ENCODE data around the gene SECISBP2.

SECISBP2 gene

GRCh38 chr9:89358376-89358916 is 40.1 kb downstream of the SECISBP2 start:
- Mint-ChIP-seq H3K36me3 (ENCODE audit: insufficient read depth) (peaks cover 83% of the 10 kb centered on the region), H3K4me3 (no peak overlapping the region)

GRCh38 chr9:89358985-89359384 is 40.7 kb downstream of the SECISBP2 start:
- Mint-ChIP-seq H3K4me1 (ENCODE audit: low read depth in 2 of 2) (peaks cover 3% of the 10 kb centered on the region in 2 donors), H3K9me3 (no peaks in the 10 kb centered on the region), H3K4me3 (no peak overlapping the region), H3K36me3 (ENCODE audit: insufficient read depth) (peaks cover 86% of the 10 kb centered on the region), H3K27ac (peak overlapping the region in 1 of 2 donors; percentile 59), H3K27me3 (no peaks in the 10 kb centered on the region)
- no peak for DNase-seq
- peak; percentile 37 for ATAC-seq (replicated peaks)

More at GRCh38 chr9:89358376-89358916, 40.1 kb downstream of the SECISBP2 start:
- H3K4me1 Mint-ChIP-seq (ENCODE audit: low read depth in 2 of 2), result peaks cover 3% of the 10 kb centered on the region in 2 donors
- H3K27ac Mint-ChIP-seq, result peak overlapping the region in 1 of 2 donors; percentile 59
- DNase-seq (no peak), ATAC-seq (replicated peaks) (no peak)
- H3K27me3 Mint-ChIP-seq, result no peaks in the 10 kb centered on the region
- H3K9me3 Mint-ChIP-seq, result no peaks in the 10 kb centered on the region

GRCh38 chr9:89359751-89360261 is 41.5 kb downstream of the SECISBP2 start:
- no peaks in the 10 kb centered on the region for H3K9me3 Mint-ChIP-seq
- ATAC-seq (replicated peaks), result no peak
- peaks cover 3% of the 10 kb centered on the region in 2 donors for H3K4me1 Mint-ChIP-seq (ENCODE audit: low read depth in 2 of 2)
- DNase-seq, result no peak
- H3K36me3 Mint-ChIP-seq (ENCODE audit: insufficient read depth), result peaks cover 85% of the 10 kb centered on the region
- H3K4me3 Mint-ChIP-seq, result no peak overlapping the region
- H3K27me3 Mint-ChIP-seq, result no peaks in the 10 kb centered on the region
- peak overlapping the region; percentile 59 to 69 for H3K27ac Mint-ChIP-seq

GRCh38 chr9:89360465-89360864 is 42.2 kb downstream of the SECISBP2 start:
- Mint-ChIP-seq H3K27ac (peak overlapping the region; percentile 59 to 69), H3K4me3 (no peak overlapping the region), H3K36me3 (ENCODE audit: insufficient read depth) (peaks cover 80% of the 10 kb centered on the region), H3K4me1 (ENCODE audit: low read depth in 2 of 2) (peaks cover 3% of the 10 kb centered on the region in 2 donors), H3K9me3 (no peaks in the 10 kb centered on the region), H3K27me3 (no peaks in the 10 kb centered on the region)
- ATAC-seq (replicated peaks) (no peak), DNase-seq (no peak)

GRCh38 chr9:89361031-89361430 is 42.7 kb downstream of the SECISBP2 start:
- Mint-ChIP-seq H3K4me1 (ENCODE audit: low read depth in 2 of 2) (peaks cover 3% of the 10 kb centered on the region in 2 donors), H3K36me3 (ENCODE audit: insufficient read depth) (peaks cover 74% of the 10 kb centered on the region), H3K4me3 (no peak overlapping the region), H3K9me3 (no peaks in the 10 kb centered on the region), H3K27ac (peak overlapping the region; percentile 59 to 69), H3K27me3 (no peaks in the 10 kb centered on the region)
- DNase-seq (no peak), ATAC-seq (replicated peaks) (no peak)

- DNase-seq, result no peak
- no peak for ATAC-seq (replicated peaks)
- Mint-ChIP-seq H3K9me3 (no peaks in the 10 kb centered on the region), H3K27ac (peak overlapping the region; percentile 25 to 59), H3K4me3 (no peak overlapping the region), H3K27me3 (no peaks in the 10 kb centered on the region), H3K4me1 (ENCODE audit: low read depth in 2 of 2) (peaks cover 3% of the 10 kb centered on the region in 2 donors), H3K36me3 (ENCODE audit: insufficient read depth) (peaks cover 64% of the 10 kb centered on the region)
Observed at GRCh38 chr9:89361816-89362646, 43.7 kb downstream of the SECISBP2 start.

- H3K36me3 Mint-ChIP-seq (ENCODE audit: insufficient read depth), result peaks cover 57% of the 10 kb centered on the region
- no peak for ATAC-seq (replicated peaks)
Observed at GRCh38 chr9:89362647-89363310, 44.5 kb downstream of the SECISBP2 start.

GRCh38 chr9:89363311-89363670 is 45.0 kb downstream of the SECISBP2 start:
- Mint-ChIP-seq H3K4me1 (ENCODE audit: low read depth in 2 of 2) (peaks cover 5 to 7% of the 10 kb centered on the region in 2 donors), H3K27me3 (no peaks in the 10 kb centered on the region), H3K27ac (peak overlapping the region in 1 of 2 donors; percentile 57), H3K4me3 (no peak overlapping the region), H3K36me3 (ENCODE audit: insufficient read depth) (peaks cover 52% of the 10 kb centered on the region), H3K9me3 (no peaks in the 10 kb centered on the region)
- ATAC-seq (replicated peaks) (no peak), DNase-seq (no peak)

More at GRCh38 chr9:89362647-89363310, 44.5 kb downstream of the SECISBP2 start:
- Mint-ChIP-seq H3K27ac (peak overlapping the region; percentile 25 to 57), H3K4me1 (ENCODE audit: low read depth in 2 of 2) (peaks cover 2 to 3% of the 10 kb centered on the region in 2 donors), H3K27me3 (no peaks in the 10 kb centered on the region), H3K4me3 (no peak overlapping the region), H3K9me3 (no peaks in the 10 kb centered on the region)
- no peak for DNase-seq

GRCh38 chr9:89363921-89364665 is 45.8 kb downstream of the SECISBP2 start:
- Mint-ChIP-seq H3K36me3 (ENCODE audit: insufficient read depth) (peaks cover 44% of the 10 kb centered on the region), H3K4me3 (no peak overlapping the region), H3K9me3 (no peaks in the 10 kb centered on the region), H3K27ac (peak overlapping the region in 1 of 2 donors; percentile 85), H3K27me3 (no peaks in the 10 kb centered on the region), H3K4me1 (ENCODE audit: low read depth in 2 of 2) (peaks cover 7 to 11% of the 10 kb centered on the region in 2 donors)
- DNase-seq (no peak), ATAC-seq (replicated peaks) (no peak)

GRCh38 chr9:89364666-89365531 is 46.6 kb downstream of the SECISBP2 start:
- no peaks in the 10 kb centered on the region for H3K9me3 Mint-ChIP-seq
- ATAC-seq (replicated peaks) (no peak), DNase-seq (no peak)
- no peaks in the 10 kb centered on the region for H3K27me3 Mint-ChIP-seq
- peaks cover 6 to 11% of the 10 kb centered on the region in 2 donors for H3K4me1 Mint-ChIP-seq (ENCODE audit: low read depth in 2 of 2)
- H3K27ac Mint-ChIP-seq, result peak overlapping the region in 1 of 2 donors; percentile 85
- H3K36me3 Mint-ChIP-seq (ENCODE audit: insufficient read depth), result peaks cover 41% of the 10 kb centered on the region
- no peak overlapping the region for H3K4me3 Mint-ChIP-seq

- DNase-seq (no peak), ATAC-seq (replicated peaks) (no peak)
- no peak overlapping the region for H3K4me3 Mint-ChIP-seq
- peaks cover 6 to 9% of the 10 kb centered on the region in 2 donors for H3K4me1 Mint-ChIP-seq (ENCODE audit: low read depth in 2 of 2)
- no peaks in the 10 kb centered on the region for H3K27me3 Mint-ChIP-seq
- no peaks in the 10 kb centered on the region for H3K9me3 Mint-ChIP-seq
- peak overlapping the region in 1 of 2 donors; percentile 53 for H3K27ac Mint-ChIP-seq
- H3K36me3 Mint-ChIP-seq (ENCODE audit: insufficient read depth), result peaks cover 37% of the 10 kb centered on the region
Observed at GRCh38 chr9:89365532-89365912, 47.2 kb downstream of the SECISBP2 start.

GRCh38 chr9:89366711-89367110 is 48.4 kb downstream of the SECISBP2 start:
- Mint-ChIP-seq H3K4me3 (no peak overlapping the region), H3K36me3 (ENCODE audit: insufficient read depth) (peaks cover 25% of the 10 kb centered on the region), H3K4me1 (ENCODE audit: low read depth in 2 of 2) (peaks cover 6 to 8% of the 10 kb centered on the region in 2 donors), H3K9me3 (no peaks in the 10 kb centered on the region), H3K27me3 (no peaks in the 10 kb centered on the region), H3K27ac (peak overlapping the region; percentile 28 to 32)
- ATAC-seq (replicated peaks) (no peak), DNase-seq (no peak)

All from effector memory CD8-positive, alpha-beta T cell (primary cell).